ENCODE measurements around the gene NUFIP2.

GRCh38 chr17:29289852-29290251 lies 4.1 kb downstream of the NUFIP2 start:
- TF ChIP-seq, protein P1, sequence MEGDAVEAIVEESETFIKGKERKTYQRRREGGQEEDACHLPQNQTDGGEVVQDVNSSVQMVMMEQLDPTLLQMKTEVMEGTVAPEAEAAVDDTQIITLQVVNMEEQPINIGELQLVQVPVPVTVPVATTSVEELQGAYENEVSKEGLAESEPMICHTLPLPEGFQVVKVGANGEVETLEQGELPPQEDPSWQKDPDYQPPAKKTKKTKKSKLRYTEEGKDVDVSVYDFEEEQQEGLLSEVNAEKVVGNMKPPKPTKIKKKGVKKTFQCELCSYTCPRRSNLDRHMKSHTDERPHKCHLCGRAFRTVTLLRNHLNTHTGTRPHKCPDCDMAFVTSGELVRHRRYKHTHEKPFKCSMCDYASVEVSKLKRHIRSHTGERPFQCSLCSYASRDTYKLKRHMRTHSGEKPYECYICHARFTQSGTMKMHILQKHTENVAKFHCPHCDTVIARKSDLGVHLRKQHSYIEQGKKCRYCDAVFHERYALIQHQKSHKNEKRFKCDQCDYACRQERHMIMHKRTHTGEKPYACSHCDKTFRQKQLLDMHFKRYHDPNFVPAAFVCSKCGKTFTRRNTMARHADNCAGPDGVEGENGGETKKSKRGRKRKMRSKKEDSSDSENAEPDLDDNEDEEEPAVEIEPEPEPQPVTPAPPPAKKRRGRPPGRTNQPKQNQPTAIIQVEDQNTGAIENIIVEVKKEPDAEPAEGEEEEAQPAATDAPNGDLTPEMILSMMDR (IDR thresholded peaks at IDR 0.05) = no peak
- TF ChIP-seq POLR2A (IDR thresholded peaks at IDR 0.05; ENCODE audit: low read depth) = no peak

Data from esophagus muscularis mucosa (tissue), 3 donors.